Kidney (tissue), 14 donors: ENCODE results near the gene C19orf25. TPM values are rescaled to one million over a fixed set of nuclear protein-coding genes. Genes with fewer than 3 reads are reported as not detected.

Source experiments
- DNase-seq, 5 donors: peaks; one replicate each; pipeline ENCODE4 v3.0.0-alpha.2; 2013 to 2020
- FAIRE-seq: peaks from 2 replicates; lab custom pipeline; 2012; peaks lifted over from hg19 to GRCh38; lab: Jason Lieb, UNC
- H3K27ac ChIP-seq, 2 donors: one replicate each; pipeline ENCODE4 v1.7.0; 2013; ENCODE audit warnings: low read depth in 2 of 2, low read length in 2 of 2, inconsistent platforms in 1 of 2
- H3K27me3 ChIP-seq: one replicate; pipeline ENCODE4 v1.7.1; 2013; ENCODE audit warnings: low read length, inconsistent platforms; ENCODE audit not compliant: control insufficient read depth, insufficient read depth
- H3K36me3 ChIP-seq, 3 donors: one replicate each; pipeline versions ENCODE4 v1.7.0 to v1.7.1; 2013; ENCODE audit warnings: low read length in 3 of 3, control low read depth in 1 of 3, inconsistent platforms in 1 of 3; ENCODE audit not compliant: insufficient read depth in 3 of 3, control insufficient read depth in 2 of 3
- H3K4me1 ChIP-seq, 3 donors: one replicate each; pipeline versions ENCODE4 v1.7.0 to v1.7.1; 2013; ENCODE audit warnings: low read length in 3 of 3, inconsistent platforms in 1 of 3, low read depth in 1 of 3; ENCODE audit not compliant: control insufficient read depth in 2 of 3, insufficient read depth in 2 of 3
- H3K4me3 ChIP-seq, 3 donors: one replicate each; pipeline versions ENCODE4 v1.7.0 to v1.8.1; 2013; ENCODE audit warnings: low read length in 3 of 3, control low read depth in 1 of 3, inconsistent platforms in 1 of 3
- H3K9ac ChIP-seq, 3 donors: one replicate each; pipeline versions ENCODE4 v1.7.0 to v1.7.1; 2013; ENCODE audit warnings: low read length in 3 of 3, control low read depth in 1 of 3, inconsistent platforms in 1 of 3
- H3K9me3 ChIP-seq, 3 donors: one replicate each; pipeline versions ENCODE4 v1.7.0 to v1.7.1; 2013; ENCODE audit warnings: low read length in 3 of 3, control low read depth in 1 of 3, inconsistent platforms in 1 of 3; ENCODE audit not compliant: control insufficient read depth in 2 of 3, insufficient read depth in 1 of 3
- CTCF ChIP-seq: IDR thresholded peaks from 3 replicates; pipeline ENCODE4 v1.5.1; 2012; ENCODE audit warnings: mild to moderate bottlenecking, moderate library complexity, borderline replicate concordance; ENCODE audit not compliant: insufficient read depth; ENCODE audit errors: extremely low read depth
- intact Hi-C: fragments of 100-400 bp; cut with DNase I; formaldehyde crosslinking; loops from one replicate; pipeline ENCODE4 v1.11.1; 2022
- polyA plus RNA-seq: library from polyadenylated mRNA; stranded (reverse); fragments of 350-450 nt; fragmentation: Illumina TruSeq; extraction: RNeasy Lipid Tissue Mini Kit (QIAGEN cat#74804); gene quantifications from one replicate; pipeline ENCODE4 v1.2.3, GENCODE V29; 2014; ENCODE audit warnings: low read depth, low replicate concordance; ENCODE audit not compliant: insufficient read depth
- total RNA-seq: library from RNA; stranded (reverse); fragmentation: NEBNext Ultra II Directional; extraction: Animal tissue kit (Norgen Biotek cat#: 25700); gene quantifications from one replicate; pipeline ENCODE4 v1.2.1, GENCODE V29; 2021
- donor health status: control.
- donor health status: control.
- donor health status: control.
- donor health status: control.
- donor health status: control.
- donor health status: DM: yes; HTN: yes; CAD: no.
- donor health status: Normal renal cell carcinoma (clear cell type).

The C19orf25 gene
- total and polyA plus RNA-seq, 2 donors from 2014 or later, result 32.5 to 50.9 TPM

GRCh38 chr19:1507763-1508506, 28.9 kb upstream of the C19orf25 start:
- Histone ChIP-seq H3K27ac (peak overlapping the region; percentile 63 to 87), H3K9me3 (no peaks in the 10 kb centered on the region), H3K9ac (peak overlapping the region in 1 of 3 donors; percentile 12), H3K27me3 (peaks cover 15% of the 10 kb centered on the region), H3K36me3 (no peaks in the 10 kb centered on the region), H3K4me1 (peaks cover 0 to 6% (median 0%) of the 10 kb centered on the region in 3 donors), H3K4me3 (peak overlapping the region; percentile 19 to 56 (median 36))
- intact Hi-C loops, result no loop called here
- TF ChIP-seq CTCF, result no peak
- FAIRE-seq (peak; percentile 79), DNase-seq (peak; percentile 96 to 97 (median 97))

- FAIRE-seq, result no peak
- Histone ChIP-seq H3K27me3 (peaks cover 19% of the 10 kb centered on the region), H3K9ac (no peak overlapping the region), H3K4me1 (peaks cover 0 to 6% (median 0%) of the 10 kb centered on the region in 3 donors), H3K36me3 (no peaks in the 10 kb centered on the region), H3K9me3 (no peaks in the 10 kb centered on the region), H3K4me3 (peak overlapping the region in 1 of 3 donors; percentile 56), H3K27ac (no peak overlapping the region)
- no peak for TF ChIP-seq CTCF
- intact Hi-C loops, result no loop called here
- peak in 1 of 5 donors; percentile 81 for DNase-seq
These were observed 28.2 kb upstream of the C19orf25 start for GRCh38 chr19:1507192-1507660.

- FAIRE-seq, result no peak
- peaks cover 0 to 6% (median 0%) of the 10 kb centered on the region in 3 donors for H3K4me1 ChIP-seq
- no peaks in the 10 kb centered on the region for H3K36me3 ChIP-seq
- intact Hi-C loops, result no loop called here
- DNase-seq, result peak in 2 of 5 donors; percentile 74 to 81
- H3K27ac ChIP-seq, result no peak overlapping the region
- H3K9ac ChIP-seq, result no peak overlapping the region
- H3K27me3 ChIP-seq, result peaks cover 19% of the 10 kb centered on the region
- no peak for TF ChIP-seq CTCF
- H3K9me3 ChIP-seq, result no peaks in the 10 kb centered on the region
- H3K4me3 ChIP-seq, result no peak overlapping the region
These were observed 27.2 kb upstream of the C19orf25 start for GRCh38 chr19:1505991-1506881.
